GM18520 (cell line): Measurements from ENCODE around the gene KMT2C.
A peak's percentile ranks its signal among the peaks of the same experiment; 100 is the strongest.
"Not testable (repeated sequence)": the region's sequence is repeated elsewhere in the genome, so short reads cannot be mapped to it uniquely, and the experiment has no call there.

Source experiments
- ATAC-seq: cut with Tn5 transposase; IDR thresholded peaks from one replicate; pipeline ENCODE4 v1.9.1; 2021; ENCODE audit not compliant: unreplicated experiment

Gene KMT2C

DNA sequence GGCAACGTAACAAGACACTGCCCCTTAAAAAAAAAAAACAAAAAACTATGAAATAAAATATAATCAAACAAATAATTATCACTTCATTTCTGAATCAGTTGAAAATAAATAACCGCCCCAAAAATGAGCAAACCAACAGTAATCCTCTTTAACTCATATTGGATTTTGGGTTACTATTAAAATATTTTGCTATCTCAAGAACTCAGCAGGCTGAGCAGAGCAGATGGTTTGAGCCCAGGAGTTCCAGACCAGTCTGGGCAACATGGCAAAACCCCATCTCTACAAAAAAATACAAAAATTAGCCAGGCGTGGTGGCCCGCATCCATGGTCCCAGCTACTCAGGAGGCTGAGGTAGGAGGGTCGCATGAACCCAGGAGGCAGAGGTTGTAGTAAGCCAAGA is 216.2 kb downstream of the KMT2C start:
- not testable (repeated sequence) for ATAC-seq

DNA sequence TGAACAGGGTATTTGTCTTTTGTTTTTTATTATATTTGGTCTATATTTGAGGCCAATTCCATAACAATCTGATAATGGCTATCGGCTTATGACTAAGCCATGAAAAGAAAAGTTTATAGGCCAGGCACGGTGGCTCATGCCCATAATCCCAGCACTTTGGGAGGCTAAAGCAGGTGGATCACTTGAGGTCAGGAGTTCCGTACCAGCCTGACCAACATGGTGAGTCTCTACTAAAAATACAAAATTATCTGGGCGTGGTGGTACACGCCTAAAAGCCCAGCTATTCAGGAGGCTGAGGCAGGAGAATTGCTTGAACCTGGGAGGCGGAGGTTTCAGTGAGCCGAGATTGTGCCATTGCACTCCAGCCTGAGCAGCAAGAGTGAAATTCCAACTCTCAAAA is 227.0 kb downstream of the KMT2C start:
- ATAC-seq = not testable (repeated sequence)

DNA sequence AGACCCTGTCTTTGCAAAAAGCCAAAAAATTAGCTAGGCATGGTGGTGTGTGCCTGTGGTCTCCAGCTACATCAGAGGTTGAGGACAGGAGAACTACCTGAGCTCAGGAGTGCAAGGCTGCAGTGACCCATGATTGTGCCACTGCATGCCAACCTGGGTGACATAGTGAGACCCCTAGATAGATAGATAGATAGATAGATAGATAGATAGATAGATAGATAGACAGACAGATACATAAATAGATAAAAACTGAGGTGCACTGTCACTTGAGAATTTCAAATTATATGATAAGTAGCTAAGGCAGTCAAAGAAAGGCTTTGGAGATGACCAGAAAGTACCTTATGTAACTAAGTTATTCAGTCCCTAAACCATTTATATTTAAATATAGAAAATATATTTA is 231.4 kb downstream of the KMT2C start:
- ATAC-seq = not testable (repeated sequence)

DNA sequence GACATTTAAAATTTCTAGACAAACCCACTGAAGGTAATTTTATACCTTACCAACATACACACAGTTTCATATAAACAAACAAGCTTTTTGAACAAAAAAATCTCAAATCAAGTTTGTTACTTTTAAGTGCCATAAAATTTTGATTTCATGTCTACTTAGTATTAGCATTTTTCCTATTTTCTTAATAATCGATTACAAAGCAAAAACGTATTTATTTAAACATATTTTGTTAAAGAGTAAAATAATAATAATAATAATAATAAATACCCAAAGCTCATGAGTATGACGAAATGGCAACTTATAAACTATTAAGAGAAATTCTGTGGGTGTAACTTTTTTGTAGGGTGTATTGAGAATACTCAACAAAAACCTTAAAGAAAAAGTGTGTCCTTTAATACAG is 232.7 kb downstream of the KMT2C start:
- no peak for ATAC-seq

DNA sequence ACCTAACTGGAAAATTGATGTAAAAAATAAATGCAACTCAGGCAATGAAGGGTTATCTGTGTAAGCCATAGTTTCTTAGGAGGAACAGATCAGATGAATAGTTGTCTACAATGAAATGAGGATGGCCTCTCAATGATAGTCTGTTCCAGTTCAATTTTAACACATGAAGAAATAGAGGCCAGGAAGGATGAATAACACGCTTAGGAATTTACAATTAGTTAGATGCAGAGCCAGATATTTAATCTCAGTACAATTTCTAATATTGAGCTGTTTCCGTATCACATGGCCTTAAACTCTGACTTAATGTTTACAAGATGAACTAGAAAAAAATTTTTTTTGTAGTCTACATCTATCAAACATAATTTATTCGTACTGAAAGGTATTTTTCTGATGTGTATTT is 233.7 kb downstream of the KMT2C start:
- ATAC-seq = no peak

DNA sequence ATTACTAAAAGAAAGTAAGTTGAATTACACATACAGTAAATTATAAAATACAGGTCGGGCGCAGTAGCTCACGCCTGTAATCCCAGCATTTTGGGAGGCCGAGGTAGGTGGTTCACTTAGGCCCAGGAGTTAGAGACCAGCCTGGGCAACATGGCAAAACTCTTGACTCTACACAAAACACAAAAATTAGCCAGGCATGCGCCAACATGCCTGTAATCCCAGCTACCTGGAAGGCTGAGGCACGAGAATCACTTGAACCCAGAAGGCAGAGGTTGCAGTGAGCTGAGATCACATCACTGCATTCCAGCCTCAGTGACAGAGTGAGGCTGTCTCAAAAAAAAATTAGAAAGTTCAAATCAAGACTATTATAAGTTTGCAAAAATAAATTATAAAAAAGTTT is 235.4 kb downstream of the KMT2C start:
- no peak for ATAC-seq

DNA sequence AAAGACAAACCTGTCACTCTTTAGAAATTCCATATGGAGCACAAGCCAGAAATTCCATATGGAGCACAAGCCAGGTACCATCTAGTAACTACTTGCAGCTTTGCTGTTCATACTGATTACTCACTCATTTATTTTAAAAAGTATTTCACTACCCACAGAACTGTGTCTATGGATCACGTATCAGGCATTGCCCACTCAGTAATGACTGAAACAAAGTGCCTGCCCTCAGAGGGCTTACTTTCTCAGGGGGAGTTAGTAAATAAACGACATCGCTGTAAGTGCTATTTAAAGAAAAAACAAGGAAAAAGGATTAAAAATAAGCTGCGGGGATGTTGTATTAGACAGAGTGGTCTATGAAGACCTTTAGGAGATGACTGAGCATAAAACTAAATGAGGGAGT is 239.4 kb downstream of the KMT2C start:
- ATAC-seq = no peak

DNA sequence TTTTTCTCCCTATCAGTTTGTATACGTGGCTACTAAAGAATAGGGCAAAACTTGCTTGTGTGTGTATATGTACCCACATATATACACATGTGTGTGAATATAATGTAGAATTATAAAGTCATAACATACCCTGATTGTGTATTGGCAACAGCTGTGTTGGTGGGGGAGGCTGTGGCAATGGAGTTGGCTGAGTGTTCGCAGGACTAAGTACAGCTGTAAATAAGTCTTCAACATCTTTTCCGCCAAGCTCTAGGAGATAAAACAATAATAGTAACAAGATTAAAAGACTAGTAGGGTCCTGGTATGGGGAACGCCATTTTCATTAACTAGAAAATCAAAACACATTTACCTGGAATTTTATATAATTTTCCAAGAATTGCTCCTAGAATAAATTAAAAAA is 241.9 kb downstream of the KMT2C start:
- no peak for ATAC-seq

DNA sequence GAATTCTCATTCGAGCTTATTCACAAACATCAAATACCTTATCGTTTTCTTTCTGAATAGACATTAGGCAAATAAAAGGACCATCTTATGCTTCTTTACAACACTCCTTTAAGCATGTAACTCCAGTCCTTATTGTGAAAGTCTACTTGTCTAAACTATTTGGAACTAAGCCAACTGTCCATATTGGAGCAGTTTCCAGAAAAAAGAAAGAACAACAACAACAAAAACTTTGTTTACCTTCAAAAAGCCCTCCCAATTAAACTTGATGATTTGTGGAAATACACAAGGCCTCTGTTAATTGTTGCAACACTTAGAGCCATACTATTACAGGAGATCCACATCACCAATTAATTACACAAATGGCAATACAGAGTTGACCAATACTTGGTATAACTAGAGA is 246.7 kb downstream of the KMT2C start:
- no peak for ATAC-seq

DNA sequence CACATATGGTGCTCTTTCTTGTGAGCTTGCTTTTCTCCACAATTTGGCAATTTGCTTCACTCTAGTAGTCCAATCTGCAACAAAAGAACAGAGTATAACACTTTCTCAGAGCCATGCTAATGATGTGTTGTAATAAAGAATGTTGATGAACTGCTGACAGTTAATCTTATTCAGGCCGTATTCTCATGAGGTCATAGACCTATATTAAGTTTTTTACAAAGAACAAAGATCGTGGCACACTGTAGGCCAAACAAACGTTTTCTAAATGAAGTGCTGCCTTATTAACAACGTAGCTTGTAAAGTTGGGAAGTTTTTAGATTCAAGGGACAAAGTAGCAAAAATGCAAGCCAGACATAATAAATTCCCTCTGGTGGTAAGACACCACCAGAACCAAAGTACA is 250.2 kb downstream of the KMT2C start:
- no peak for ATAC-seq

DNA sequence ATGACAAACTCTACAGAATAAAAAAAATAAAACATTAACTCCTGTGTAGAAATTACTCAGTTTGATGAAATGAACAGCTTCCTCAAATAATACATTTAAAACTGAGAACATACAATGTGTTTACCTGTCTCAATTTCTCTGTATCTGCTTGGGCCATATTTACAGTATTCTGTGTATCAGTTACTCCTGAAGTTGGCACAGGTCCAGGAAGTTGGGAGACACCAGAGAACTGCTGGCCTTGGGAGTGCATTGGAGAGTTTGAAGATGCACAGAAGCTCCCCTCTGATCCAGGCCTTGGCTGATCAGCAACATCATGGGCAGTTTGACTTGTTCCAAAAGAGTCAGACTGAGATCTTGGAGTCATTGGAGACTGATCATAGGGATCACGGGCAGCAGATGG is 255.2 kb downstream of the KMT2C start:
- no peak for ATAC-seq

DNA sequence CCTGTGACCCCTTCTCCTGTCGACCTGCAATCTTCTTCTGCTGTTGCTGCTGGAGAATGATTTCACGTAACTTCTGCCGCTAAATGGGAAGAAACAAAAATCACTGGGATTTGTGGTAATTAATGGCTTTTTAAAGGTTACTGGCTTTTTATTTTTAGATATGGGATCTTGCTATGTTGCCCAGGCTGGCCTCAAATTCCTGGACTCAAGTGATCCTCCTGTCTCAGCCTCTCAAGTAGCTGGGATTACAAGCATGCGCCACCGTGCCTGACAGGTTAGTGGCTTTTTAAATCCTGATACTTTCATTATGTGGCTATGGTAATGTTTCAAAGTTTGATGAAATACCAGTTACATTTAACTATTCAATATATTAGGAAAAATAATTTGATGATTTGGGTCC is 255.8 kb downstream of the KMT2C start:
- ATAC-seq = no peak

DNA sequence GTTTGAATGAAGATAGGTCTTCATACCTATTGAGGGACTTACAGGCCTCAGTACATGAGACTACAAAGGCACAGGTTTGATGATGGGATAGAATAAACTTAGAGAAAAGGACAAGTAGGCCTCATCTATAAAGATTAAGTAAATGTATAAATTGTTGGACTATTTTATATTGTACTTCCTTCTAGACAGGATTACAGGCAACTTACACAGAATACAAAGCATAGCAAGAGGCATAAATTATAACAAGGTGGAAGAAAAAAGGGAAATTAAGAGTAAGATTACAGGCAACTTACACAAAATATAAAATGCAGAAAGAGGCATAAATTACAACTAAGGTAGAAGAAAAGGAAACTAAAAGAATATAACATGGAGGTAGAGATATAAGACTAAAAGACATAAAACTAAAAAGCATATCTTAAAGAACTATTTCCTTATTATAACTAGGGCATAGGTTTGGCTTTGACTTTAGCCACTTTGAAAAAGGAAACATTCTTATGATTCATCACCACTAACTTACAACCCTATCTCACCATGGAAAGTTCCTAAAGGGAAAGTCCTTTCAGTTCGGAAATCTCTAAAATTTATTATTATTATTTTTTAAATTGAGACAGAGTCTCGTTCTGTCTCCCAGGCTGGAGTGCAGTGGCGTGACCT is 257.3 kb downstream of the KMT2C start:
- no peak for ATAC-seq

DNA sequence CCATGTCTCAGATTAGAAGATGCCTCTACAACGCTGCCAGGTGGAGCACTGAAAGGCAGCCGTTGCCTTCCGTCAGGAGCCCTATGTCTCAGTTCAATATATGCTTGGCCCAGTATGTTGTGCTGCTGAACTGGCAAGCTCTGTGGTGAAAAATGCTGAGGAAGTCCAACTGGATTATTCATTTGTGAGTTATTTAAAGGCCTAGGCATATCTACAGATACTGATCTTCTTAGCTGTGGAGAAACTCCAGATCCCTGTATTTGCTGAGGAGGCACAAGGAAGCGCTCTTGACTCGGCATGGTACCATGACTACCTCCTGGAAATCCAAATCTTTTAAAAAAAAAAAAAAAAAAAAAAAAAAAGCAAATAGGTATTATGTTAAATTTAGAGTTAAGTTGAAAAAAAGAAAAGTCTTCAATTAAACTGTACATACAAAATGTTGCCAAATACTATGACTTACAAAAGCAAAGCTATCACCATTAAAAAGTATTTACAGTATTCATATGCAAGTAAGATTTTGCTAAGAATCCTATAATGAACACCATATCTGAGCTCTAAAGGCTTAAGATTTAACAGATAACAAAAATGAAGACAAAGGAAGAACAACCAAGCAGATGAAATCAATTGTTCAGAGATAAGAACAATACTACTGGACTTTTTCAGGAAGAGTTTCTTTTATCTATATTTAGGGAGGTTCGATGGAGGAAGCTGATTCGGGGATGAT is 258.0 kb downstream of the KMT2C start:
- no peak for ATAC-seq

DNA sequence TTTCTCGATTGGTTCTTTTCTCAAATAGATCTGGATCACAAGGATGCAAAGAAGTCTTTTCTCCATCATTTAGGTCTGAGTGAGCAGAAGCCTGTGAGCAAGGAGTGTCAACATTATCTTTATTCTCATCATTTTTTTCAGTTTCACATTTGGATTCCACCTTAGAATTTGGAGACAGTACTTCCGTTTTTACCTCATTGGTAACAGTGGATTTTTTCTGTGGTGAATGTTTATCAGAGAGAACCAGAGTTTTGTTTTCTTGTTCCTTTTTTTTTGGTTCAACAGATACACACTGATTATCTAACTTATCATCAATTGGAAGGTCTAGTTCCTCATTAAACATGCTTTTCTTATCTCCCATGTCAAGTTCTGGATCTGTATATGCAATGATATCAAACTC is 259.0 kb downstream of the KMT2C start:
- no peak for ATAC-seq

DNA sequence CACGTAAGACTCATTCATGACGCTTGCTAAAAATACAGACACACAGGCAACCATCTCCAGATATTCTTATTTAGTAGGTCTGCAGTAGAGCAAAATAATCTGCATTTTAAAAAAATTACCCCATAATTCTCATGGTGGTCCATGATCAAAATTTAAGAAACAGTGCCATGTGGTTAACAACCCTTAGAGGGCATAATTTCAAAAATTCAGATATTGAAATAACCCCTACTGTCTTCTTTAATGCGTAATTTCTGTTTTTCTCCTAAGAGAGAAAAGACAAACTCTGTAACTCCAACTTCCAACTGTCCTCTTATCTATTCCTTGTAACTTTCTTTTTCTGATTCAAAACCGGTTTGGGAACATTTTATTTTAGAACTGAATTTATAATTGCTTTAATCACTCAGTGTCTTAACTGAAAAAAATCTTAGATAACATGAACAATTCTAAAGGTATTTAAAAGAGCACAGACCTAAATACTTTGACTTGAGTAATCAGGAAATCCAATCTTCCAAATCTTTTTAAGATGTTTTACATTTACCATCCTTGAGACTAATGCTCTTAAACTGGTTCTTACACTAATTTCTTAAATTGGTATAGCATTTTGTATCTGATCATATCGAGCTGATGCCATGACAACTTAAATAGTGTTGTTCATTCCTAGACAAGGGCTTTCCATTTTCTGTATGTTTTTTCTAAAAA is 262.3 kb downstream of the KMT2C start:
- ATAC-seq = no peak

DNA sequence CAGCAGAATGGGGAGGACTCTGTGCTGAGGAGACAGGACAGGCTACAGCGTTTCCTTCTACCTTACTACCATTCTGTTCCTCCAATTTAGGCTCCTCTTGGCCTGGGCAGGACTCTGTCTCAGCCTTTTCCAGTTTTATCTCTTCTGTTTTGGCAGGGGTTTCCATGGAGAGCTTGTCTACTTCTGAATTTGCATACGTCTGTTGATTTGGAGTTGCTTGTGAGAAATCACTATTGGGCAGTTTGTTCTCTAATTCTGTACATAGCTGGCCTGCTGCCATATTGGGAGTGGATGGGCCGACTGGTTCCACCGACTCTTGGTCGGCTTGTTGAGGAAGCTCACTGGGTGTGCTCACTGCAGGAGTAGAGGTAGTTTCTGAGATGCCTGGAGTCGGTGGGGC is 273.5 kb downstream of the KMT2C start:
- no peak for ATAC-seq

DNA sequence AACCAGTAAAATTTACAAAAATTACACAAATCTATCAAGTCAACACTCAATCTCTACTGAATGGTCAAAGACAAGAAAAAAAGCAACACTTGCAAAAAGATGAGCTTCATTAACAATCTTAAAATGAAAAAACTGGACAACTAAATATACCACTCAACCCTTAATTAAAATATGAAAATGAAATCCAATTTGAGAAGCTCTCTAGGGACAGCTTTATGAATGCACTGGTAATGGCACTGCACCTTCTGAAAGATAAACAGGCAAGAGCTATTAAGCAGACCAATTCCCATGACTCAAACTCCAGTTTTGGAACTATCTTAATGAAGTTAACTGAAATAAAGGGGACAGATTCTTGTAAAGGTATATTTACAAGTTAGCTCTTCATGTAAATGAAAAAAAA is 274.6 kb downstream of the KMT2C start:
- ATAC-seq = no peak

DNA sequence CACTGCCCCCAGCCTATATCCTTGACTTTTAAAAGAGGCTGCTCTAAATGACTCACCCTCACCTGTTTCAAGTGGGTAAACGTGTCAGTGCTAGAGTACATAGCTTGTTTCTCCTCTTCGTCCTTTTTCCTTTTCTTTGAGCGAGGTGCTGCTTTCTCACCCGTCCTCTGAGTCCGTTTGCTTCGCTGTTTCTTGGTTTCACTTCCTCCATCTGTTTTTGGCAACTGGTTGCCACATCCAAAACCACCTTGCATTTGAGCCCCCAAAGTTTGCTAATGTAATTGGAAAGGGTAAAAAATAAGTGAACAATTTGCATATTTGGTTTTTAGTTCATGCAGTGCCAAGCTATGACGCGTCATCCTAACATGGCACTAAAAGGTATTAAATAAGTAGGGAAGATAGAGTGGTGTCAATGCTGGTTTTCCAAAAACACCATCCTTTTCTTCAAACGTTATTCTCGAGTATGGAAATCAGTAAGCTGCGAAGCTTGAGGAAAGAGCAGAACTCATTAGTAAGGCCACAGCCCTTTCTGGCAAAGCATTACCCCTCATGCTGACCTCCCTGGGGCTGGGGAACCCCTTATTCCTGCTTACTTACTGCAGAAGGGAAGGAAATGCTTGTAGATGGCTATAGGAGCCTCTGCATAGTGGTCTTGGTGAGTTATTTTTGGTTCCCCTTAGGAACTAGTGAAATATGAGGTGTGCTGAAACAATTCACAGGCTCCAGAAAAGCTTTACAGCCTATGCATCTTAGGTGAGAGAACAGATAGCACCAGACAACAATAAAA is 276.8 kb downstream of the KMT2C start:
- peak; percentile 80 for ATAC-seq

DNA sequence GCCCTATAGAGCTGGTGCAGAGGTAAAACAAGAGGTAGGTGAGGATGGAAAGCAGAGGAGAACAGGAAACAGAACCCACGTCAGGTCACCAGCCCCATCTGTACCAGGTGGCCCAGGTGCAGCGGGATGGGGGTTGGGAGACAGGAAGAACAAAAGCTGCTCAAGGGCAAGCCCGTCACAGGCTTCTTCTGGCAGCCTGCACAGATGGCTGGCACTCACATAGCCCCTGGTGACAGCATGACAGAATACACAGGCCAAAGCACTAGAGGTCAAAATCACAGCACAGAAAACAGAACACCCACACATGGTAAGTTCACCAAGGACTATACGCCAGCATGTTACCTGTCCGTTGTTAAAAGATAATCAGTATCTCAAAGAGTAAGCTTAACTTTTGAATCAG is 283.5 kb downstream of the KMT2C start:
- ATAC-seq = no peak

DNA sequence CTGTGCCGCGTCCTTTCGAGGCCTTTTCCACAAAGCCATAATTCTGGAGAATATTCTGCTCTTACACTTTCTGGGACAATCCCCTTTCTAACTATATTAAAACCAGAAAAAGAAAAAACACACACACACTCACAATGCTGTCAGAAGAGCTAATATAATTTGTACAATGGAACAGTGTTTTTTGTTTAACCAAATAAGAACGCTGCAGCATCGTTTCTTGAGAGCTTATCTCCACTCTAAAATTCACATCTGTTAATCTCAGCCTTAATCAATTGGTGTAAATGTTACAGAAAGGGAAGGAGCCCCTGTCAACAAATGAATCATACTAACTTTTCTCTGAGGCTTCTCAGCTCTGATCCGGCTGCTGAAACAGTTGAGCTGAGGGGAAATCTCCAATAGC is 286.4 kb downstream of the KMT2C start:
- no peak for ATAC-seq

DNA sequence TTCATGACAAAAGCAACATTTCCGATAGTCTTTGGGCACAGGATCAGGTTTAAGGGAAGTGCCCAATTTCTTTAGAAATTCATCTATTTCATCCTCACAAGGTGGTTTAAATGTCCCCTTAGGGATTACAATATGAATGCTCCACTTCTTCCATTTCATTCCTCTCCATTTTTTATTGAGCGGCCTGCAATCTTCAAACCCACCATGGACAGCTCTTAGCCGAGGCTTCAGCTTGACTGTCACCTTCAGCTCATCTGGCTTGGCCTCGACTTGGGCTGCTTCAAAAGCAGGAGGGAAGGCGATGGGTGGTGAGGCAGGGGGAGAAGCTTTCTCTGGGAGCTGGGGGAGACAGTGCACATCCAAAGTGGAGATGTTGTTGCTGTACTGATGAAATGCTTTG is 287.1 kb downstream of the KMT2C start:
- ATAC-seq = no peak
